Raji (cell line): ENCODE measurements around the gene NEDD9.

ENCODE experiments used
- POLR2A ChIP-seq: IDR thresholded peaks from 2 replicates; pipeline ENCODE4 v1.6.1; 2011; ENCODE audit warnings: low read depth, low read length, control low read depth; ENCODE audit not compliant: insufficient read depth

Gene NEDD9

DNA sequence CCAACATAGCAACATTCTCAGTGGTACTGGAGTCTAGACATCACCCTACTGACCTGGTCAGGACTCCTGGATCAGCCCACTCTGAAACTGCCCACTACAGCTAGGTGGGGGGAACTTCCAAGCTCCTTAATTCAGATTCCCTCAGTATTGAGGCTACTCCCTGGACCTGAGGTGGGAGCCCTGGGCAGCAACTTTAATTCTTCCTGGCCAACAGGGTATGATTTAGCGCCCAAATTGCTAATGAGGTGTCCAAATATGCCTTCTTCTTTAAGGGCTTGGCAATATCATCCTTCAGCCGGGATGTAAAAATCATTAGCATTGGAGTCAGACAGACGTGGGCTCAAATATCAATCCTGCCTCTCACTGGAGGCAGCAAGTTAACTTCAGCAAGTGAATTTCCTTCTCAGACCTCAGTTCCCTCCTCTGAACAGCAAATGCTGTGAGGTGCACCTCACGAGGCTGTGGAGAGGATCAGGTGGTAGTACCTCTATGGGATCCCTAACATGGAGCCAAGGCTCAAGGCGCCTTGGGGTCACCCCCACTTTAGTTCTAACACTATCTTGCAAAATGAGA, 27.6 kb downstream of the NEDD9 start:
- TF ChIP-seq POLR2A: no peak

DNA sequence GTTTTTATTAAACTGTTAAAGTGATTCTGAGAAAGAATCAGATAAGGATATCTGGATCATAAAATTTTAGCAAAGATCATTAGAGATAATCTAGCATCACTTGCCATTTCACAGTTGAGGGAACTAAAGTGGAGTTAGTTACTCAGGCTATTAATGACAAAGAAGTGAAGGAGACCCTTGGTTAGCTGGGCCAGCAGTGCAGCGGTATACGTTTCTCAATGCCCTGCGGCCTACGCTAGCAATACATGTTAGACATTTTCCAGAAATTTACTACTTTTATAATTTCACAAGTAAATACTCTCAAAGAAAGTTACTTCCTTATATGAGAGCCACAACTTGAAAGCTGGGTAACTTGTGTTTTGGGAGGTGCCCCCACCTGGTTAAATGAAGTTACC, 28.5 kb downstream of the NEDD9 start:
- TF ChIP-seq POLR2A: no peak

DNA sequence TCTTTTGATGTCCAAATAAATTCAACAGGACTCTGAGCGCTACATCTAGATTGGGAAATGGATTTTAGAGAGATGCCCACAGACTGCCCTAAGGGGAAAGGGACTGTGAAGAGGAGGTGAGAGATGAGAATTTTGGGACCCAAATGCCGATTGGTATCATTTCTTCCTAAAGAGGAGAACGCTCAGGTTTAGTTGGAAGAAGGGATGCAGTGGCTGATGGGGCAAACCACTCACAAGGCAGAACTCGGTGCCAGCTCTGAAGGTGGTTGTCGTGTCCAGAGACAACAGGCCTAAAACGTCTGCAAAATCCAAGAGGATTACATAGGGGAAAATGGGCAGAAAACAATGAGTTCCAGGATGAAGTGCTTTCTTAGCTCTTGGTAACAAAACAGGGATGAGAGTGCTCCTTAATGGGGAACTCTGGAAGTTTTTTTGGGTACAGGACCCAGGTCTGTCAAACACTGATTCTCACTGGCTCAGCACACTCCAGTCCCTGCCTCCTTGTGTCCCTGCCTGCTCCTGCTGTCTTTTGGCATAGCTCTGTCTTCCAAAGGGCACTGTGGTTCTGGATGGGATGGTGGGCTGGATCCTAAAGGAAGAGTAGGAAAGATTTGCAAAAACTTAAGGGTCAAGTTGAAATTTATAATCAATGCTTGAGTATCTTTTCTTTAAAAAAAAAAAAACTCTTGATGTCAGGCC, 29.0 kb downstream of the NEDD9 start:
- no peak for TF ChIP-seq POLR2A

DNA sequence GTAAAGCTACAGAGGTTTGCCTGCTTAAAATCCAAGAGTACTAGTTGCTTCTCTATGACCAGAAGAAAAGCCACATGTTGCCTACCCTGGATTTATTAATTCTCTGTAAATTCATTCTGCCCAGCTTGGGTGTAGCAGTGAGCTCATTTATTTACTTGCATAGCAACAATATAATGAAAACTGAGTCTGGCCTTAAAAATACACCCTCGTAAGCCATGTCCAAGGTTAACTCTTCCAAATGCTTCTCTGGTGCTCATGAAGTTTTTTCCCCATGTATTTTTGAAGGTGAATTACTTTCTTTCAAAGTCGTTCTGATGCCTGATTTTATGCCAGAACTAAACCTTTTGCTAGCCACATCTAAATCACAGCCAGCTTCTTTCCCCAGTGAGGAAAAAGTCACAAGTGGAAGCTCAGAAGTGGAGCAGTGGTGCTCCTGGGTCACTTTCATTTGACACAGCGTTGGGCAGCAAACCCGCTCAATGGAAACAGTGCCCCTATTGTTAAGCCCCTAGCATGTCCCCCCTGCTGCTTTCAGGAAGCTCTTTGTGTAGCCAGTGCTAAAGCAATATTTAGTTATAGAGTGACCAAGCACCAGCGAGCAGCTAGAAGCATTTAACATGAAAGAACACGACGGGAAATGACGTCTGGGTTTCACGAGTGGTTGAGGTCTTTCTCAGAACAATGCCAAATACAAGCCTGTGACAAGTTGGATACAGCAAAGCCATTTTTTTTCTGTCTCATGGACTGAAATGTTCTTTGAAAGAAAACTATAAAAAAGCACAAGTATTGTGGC, 29.8 kb downstream of the NEDD9 start:
- TF ChIP-seq POLR2A: no peak

DNA sequence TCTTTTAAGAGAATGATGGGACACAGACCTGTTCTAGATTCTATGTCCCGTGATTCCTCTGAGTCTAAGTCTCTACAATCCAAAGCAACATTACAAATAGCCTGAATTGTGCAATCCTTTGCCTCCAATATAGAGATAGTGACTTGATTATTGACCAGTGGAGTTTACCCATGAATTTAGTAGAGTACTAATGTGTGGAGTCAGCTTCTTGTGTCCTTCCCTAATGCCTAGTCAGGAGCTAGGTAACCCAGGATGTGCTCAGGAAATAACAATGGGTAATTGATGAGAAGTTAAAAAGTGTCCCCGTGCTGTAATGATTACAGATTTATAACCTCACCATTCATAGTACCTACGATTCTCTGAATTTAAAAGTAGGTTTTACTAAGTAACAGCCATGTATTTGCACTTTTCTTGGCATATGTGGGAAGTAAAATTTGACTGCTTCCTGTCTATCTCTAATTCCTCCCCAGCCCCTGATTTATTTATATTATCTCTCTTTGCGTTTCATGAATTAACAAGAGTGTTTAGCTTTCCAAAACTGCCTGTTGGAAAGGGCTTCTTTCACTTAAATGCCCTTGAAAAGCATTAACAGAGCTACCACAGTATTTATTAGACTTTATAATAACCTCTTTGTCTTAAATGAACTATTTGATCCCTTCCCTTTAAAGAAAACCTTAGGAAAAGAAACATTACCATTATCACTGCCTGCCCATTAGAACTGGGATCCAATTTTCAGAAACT, 30.5 kb downstream of the NEDD9 start:
- TF ChIP-seq POLR2A: no peak

DNA sequence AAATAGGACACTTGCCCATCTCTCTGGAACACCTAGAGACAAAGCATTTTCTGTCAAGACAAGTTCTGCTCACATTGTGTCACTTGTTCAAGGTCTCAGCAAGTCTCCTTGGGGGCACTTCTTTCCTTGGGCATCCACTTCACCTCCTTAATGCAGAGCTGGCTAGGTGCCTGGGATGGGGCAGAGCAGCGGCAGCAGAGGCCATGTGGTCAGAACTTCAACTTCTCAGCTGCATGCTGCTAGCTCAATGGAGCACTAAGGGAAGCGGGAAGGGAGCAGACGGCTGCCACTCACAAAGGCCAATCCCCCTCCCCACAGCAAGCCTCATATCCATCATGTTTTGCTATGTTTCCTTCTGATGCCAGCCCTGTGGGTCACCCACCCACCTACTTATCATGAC, 31.5 kb downstream of the NEDD9 start:
- TF ChIP-seq POLR2A: no peak

DNA sequence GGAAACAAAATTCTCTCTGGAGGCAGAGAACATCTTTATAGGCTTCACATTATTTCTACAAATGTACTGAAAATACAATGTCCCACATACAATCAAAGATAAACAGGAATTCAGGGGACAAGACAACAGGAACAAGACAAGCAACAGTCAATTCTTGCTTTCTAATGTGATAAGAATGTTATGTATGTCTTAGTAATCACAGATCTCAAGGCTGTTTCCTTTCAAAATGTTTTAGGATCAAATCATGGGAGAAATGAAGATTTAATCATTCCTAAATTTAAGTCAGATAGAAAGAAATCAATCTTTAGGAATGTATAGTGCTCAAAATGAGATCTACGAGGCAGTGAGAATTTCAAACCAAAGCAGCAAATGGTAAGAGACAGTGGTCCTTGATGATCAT, 32.1 kb downstream of the NEDD9 start:
- no peak for TF ChIP-seq POLR2A

DNA sequence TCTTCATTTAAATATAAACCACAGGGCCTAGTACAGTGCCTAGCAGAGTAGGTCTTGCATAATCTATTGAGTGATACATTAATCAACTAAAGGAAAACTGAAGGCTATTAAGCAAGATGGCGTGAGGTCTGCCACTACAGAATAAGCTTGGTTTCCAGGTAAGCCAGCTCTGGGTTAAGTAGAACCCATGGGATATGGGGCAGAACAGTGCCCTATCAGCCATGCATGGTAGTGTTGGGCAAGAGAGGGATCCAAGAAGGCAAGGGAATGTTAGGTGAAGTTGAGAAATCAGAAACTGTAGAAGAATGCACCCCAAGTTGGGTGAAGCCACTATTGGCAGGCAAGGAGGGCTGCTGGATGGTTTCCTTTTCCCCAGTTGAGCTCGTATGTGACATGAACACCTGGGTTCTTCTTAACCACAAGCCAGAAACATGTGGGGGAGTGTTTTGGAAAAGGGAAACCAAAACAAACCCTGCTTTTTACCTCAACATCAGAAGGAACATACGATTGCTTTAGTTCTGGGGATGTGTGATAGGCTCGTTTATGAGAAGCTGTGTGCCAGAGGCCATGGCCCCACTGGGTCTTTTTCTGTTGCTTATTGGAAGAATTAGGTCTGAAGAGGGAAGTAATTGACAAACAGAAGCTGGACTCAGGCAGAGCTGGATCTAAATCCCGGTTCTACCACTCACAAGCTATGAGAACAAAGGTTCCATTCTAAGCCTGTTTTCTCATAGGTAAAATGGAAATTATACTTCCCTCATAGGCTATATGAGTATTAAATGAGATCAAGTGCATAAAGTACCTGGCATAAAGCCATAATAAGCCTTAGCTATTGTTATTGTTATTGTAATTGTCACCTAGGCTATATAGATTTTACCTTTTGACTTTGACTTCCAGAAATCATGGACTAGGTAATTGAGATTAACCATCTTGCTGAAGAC, 33.5 kb downstream of the NEDD9 start:
- no peak for TF ChIP-seq POLR2A

DNA sequence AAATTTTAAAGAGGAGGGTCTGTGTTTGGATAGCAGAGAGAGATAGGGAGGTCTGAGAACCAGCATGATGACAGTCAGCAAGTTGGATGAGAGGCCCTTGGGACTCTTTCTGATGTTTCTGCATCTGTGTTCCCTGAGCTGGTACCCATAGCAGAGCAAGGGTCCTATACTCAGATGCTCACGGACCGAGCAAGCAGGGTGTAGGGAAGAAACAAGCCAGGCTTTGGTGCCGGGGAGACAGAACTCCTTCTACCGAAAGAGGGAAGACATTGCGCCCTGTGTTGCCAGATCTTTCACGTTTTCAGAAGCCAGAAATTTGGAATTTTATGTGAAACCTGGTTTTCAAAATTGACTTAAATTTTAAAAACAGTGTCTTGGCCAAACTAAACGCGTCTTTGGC, 34.6 kb downstream of the NEDD9 start:
- TF ChIP-seq POLR2A: no peak

DNA sequence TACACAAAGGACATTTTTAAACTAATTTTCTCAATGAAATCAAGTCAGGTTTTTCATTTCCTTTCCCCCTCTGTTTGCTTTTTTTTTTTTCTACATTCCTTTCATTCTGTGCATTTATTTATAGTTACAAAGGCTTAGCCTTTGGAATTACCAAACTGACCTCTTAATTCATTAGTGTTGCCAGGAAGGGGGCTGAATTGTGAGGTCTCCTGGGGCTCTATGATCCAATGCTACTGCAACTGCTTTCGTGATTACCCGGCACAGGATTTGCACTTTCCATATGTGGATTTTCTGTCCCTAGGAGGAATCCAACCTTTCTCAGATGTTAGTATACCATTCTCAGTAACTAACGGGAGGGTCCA, 35.3 kb downstream of the NEDD9 start:
- no peak for TF ChIP-seq POLR2A

DNA sequence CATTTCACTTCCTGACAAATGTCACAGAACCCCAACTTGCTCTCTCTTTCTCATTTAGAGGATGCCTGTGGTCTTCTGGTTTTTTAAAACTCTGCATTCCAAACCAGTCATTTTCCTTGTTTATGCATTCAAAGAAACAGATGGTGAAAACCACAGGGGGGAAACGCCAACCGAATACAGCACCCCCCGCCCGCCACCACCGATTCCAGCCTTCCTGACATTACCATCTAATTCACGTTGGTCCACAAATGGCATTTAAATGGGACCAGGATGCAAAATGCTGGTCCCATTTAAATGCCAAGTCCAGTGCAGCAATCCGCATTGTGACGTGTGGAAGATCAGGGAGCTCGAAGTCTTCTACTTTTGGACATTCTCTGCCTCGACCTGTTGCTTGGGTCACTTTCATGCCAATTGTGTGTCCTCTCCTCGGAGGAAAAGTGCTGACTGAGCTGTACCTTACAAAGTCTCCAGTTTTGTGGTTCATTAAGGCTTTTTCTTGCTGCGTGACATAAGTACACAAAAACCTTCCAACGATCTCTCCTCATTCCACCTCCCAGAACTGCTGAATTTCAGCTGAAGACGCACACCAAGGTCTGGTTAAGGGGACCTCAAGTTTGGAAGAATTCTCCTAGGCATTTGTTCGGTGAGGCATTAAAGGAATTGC, 35.8 kb downstream of the NEDD9 start:
- TF ChIP-seq POLR2A: no peak

DNA sequence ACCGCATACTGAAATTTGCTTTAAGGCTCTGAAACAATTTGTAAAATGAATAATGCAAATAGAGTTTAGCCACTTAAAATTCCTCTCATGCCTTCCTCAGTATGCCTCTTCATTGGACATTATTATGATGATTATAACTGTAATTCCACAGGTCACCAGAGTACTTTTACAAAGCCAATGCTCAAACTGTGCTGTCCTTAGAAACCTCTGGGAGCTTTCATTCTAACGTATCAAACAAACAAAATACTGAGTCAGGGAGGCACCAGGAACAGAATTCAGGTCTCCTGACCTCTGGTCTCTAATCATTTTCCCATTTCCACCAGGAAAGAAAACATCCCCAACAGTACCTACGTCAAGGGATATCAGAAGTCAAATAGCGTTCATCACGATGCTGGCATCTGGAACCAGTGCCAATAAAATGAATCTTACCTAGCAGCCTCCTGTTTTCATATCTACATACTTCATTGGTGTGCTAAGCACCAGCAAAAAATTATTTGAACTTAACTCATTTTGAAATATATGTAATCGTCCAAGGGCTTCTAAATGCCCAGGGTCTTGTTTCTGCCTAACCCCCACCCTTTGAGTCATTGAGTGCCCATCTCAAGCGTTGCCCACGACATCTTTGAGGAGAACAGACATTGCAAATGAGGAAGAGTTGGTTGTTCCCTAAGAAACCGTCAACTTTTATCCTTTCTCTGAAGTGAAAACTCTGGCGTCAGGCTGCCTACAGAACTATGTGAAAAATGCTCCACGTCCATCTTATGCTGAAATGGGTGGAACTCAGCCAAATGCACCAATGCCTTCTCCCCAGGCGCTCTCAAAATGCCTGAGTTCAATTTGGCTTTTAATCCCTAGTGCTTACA, 37.9 kb downstream of the NEDD9 start:
- TF ChIP-seq POLR2A: no peak

DNA sequence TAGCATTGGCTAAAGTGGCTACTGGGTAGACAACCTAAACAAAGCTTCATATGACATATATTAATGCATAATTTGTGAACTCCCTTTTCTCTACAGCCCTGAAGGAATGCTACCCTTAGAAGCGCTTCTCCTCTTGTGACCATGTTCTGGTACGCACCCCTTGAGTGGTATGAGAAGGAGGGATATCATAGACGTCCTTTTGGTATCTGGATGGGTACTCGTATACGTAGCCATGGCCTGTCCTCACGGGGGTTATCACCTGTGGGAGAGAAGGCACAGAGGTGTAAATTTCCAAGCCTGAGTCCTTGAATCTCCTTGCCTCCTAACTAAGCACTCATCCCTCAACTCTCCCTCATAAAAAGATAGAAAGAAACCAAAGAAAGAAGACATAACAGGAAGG, 39.0 kb downstream of the NEDD9 start:
- TF ChIP-seq POLR2A: no peak

DNA sequence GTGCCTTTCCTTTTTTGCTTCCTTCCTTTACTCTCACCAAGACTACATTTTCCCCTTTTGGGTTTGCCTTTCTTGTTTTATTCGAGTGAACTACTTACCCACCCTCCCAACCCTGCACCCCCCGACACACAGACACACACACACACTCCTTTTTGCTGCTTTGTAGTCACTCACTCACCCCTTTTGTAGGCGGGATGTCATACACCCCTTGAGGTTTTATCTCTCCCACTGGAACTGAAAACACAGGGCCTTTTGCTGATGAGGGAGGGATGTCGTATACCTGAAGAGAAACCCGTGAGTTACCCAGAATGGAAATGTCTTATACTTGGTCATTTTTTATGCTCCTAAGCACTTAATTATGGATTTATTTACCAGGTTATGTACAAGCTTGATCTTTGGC, 40.3 kb downstream of the NEDD9 start:
- no peak for TF ChIP-seq POLR2A
